HG03354 (cell line): ENCODE data around the gene MORN5.

Source experiments
- ATAC-seq: cut with Tn5 transposase; IDR thresholded peaks from one replicate; pipeline ENCODE4 v1.9.1; 2021; ENCODE audit warnings: mild to moderate bottlenecking; ENCODE audit not compliant: unreplicated experiment, poor library complexity, severe bottlenecking

The MORN5 gene

GRCh38 chr9:122186301-122186700, 26.6 kb downstream of the MORN5 start:
- no peak for ATAC-seq

- ATAC-seq = no peak
Observed at GRCh38 chr9:122186777-122187470, 27.2 kb downstream of the MORN5 start.

DNA sequence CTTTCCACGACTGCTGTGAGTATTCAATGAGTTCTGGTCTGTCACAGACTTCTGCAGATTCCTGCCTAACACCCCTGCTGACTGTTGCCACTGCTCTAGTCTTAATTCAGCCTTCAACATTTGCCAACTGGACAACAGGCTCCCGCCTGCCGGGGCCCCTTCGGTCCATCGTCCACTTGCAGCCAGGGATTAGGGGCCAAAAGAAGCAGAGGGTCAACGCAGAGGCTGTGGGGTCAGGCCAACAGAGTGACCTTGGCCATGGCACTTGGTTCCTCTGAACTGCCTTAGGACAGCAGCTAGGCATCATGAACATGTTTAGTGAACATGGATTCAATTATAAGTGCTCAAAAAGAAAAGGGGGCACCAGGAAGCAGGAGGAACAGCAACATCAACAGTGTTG, 28.7 kb downstream of the MORN5 start:
- ATAC-seq = no peak

GRCh38 chr9:122190597-122191381, 31.1 kb downstream of the MORN5 start:
- ATAC-seq = no peak

DNA sequence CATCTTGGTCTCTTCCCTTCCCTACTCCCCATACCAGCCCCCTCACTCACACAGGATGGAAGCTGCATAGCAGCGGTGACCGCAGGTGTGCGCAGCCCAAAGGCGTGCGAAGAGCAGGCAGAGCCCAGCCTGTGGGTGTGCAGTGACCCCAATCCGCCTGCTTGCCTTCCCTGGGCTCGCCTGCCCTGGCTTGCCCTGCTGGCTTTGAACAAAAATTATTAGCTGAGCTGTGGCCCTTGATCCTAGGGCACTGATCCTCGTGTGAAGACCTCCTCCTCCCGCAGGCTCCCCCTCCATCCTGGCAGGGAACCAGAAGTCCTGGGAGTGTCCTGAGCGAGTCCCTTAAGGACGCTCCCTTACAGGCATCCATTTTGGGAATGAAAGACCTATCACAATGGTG, 31.9 kb downstream of the MORN5 start:
- ATAC-seq = no peak

DNA sequence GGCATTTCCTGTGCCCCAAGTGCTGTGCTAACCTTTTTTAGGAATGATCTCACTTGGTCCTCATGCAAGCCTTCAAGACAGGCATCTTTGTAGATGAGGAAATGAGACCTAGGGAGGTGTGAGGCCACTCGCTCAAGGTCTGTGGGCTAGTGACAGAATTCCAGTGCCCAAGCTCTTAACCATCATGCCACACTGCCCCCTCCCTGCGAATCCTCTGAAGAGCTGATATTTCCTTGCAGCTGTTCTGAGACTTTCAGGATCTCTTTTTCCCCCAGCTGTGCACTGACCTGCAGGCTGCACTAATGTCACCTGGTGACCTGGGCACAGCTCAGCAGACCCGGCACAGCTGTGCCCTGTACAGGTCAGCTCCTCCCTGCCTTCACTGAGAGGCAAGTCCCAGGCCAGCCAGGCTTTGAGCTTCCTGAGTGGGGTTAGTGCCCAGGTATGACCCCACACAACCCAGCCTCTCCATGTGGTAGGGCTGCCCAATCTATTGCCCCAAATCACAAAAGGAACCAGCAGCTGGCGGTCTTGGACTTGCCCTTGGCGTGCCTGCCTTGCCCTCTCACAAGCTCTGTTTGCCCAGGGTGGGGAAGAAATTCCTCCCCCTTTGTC, 32.7 kb downstream of the MORN5 start:
- no peak for ATAC-seq

- ATAC-seq = no peak
Observed at GRCh38 chr9:122192914-122193525, 33.3 kb downstream of the MORN5 start.

- ATAC-seq = no peak
Observed at GRCh38 chr9:122193651-122194050, 33.9 kb downstream of the MORN5 start.

DNA sequence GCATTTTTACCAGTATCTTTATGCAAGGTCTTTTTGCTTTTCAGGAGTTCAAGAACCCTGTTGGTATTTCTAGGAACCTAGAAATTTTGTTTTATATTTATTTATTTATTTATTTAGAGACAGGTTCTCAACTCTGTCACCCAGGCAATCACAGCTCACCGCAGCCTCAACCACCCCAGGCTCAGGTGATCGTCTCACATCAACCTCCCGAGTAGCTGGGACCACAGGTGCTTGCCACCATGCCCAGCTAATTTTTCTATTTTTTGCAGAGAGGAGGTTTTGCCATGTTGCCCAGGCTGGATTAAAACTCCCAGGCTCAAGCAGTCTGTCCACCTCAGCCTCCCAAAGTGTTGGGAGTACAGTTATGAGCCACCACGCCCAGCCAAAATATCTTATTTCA, 36.2 kb downstream of the MORN5 start:
- no peak for ATAC-seq

DNA sequence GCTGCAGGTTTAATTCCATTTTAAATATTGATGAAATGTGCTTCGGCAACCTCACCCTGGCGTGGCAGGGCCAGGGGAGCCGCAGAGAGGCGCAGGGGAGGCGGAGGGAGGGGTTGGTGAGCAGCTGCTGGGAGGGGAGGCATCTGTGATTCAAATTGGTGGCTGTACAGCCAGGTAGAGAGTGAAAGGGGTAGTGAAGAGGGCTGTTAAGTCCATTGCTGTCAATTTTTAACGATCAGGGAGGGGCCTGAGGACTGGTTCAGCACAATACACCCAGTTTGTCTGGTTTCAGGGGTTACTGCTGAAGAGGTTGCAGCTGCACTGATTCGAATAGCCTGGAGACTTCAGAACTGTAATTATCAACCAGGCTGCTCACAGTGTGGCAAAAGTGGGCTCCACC, 37.7 kb downstream of the MORN5 start:
- ATAC-seq = peak; percentile 70

GRCh38 chr9:122197882-122198281, 38.2 kb downstream of the MORN5 start:
- ATAC-seq = no peak

DNA sequence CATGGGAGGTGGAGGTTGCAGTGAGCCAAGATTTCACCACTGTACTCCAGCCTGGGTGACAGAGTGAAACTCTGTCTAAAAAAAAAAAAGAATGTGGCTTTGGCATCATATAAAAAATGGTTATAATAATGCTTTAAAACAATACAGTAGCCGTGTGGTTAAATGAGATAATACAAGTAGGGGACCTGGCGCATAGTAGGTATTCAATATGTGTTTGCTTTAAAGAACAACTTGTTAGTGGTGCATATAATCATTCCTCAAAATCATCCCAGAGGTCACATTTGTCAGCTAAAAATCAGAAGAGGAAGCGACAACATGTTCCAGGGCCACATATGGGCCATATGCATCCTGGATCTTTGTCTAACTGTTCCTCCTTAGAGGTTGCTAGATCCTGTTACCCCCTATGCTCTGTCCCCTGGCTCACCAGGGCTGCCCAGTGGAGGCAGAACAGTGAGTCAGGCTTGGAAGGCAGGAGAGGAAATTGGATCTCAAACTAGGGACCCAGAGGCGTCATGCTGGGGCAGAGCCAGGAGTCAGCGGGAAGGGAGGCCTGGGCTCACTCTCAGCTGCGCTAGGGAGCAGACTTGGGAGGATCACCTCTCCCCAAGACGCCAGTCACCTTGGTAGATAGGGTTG, 41.4 kb downstream of the MORN5 start:
- ATAC-seq = no peak

DNA sequence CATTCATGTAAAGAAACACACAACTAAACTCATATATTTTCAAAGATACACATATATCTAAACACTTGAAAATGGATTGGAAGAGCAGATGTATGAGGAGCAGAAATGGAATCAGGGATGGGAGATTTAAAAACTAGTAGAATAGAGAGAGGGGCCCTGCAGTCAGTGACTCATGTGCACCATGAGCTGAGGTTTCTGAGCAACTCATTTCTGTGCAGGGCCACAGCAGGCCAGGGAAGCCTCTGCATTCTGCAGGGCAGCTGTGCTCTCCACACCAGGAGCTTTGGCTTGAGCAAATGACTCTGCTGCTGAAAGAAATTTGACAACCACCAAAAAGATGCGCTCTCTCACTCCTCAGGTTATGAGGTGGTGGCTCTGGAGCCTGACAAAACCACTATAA, 41.9 kb downstream of the MORN5 start:
- ATAC-seq = no peak

DNA sequence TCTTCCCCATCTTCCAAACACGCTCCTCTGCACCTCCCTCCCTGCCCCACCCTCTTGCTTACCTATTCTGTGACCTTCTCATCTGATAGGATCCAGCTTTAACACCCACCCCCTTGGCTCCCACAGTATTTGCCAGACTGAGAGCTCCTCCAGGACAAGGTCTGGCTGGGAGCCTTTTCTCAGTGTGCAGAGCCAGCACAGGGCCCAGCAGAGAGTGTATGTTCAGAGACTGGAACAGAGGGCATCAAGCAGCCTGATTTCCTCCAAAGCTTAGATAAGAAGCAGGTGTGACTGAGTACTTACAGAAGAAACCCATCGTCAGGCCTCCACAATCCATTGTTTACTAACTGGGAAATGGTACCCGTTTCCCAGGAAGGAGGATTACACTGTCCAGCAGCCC, 42.4 kb downstream of the MORN5 start:
- ATAC-seq = no peak

GRCh38 chr9:122204055-122204454, 44.3 kb downstream of the MORN5 start:
- no peak for ATAC-seq

DNA sequence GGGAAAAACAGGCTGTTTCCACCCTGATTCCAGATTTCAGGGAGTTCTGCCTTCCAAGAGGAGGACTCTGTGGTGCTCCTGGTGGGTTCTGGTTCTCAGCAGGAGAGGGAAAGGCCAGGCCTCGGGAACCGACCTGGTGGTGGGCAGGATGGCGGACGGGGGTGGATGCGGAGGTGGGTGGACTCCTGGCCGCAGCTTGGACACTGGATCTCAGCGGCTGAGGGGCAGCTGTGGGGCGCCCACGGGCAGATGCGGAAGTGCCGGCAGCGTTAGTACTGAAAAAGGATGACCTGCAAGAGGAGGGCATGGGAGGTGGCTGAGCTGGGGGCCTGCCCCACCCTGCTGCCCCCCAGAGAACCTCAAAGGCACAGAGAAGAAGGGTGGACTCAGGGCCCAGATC, 44.8 kb downstream of the MORN5 start:
- no peak for ATAC-seq

- ATAC-seq = no peak
Observed at GRCh38 chr9:122205176-122205575, 45.5 kb downstream of the MORN5 start.

GRCh38 chr9:122206118-122207046, 46.7 kb downstream of the MORN5 start:
- ATAC-seq = no peak

DNA sequence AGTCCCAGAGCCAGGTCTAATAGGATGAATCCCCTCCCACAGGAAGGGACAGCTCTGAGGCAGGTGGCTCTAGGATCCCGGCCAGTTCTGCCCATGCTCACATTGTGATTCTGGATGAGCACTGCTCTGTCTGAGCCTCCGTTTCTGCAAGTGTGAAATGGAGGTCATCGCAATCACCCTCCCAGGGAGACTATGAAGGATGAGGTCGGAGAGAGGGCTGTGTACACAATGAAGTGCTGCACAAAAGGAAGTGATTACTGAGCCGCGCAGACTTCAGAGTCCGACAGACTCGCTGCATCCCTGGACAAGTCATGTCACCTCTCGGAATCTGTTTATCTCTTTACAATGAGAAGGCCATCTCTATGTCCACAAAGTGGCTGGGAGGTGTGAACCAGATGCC, 47.4 kb downstream of the MORN5 start:
- no peak for ATAC-seq
